ENCODE results near the gene GABPB2. TPM values are rescaled to one million over a fixed set of nuclear protein-coding genes. Genes with fewer than 3 reads are reported as not detected.
A peak's percentile ranks its signal among the peaks of the same experiment; 100 is the strongest.

GABPB2 gene
- total and polyA plus RNA-seq, 8 donors: 3.7 to 8.7 (median 5.4) TPM

GRCh38 chr1:151157067-151157531, 86.5 kb downstream of the GABPB2 start:
- peak overlapping the region in 1 of 4 donors; percentile 15 for H3K27ac ChIP-seq
- peak overlapping the region in 1 of 4 donors; percentile 26 for H3K4me3 ChIP-seq
- intact Hi-C loops (cut with DNase I): loop anchor here in 2 of 3 donors (10.0 kb wide), 2 partner anchors 62 to 132 kb away; no protein-coding TSS in a partner anchor
- WGBS, 2 donors: 82 to 89% methylated on average over 6 of the region's 6 CpGs
- ATAC-seq (peak in 2 of 4 donors; percentile 16 to 47), FAIRE-seq (no peak), DNase-seq (no peak)
- no peak for TF ChIP-seq CTCF (IDR thresholded peaks at IDR 0.05)
- no peaks in the 10 kb centered on the region for H3K27me3 ChIP-seq
- peaks cover 0 to 21% (median 0%) of the 10 kb centered on the region in 3 donors for H3K36me3 ChIP-seq
- H3K4me1 ChIP-seq: no peaks in the 10 kb centered on the region
- H3K9me3 ChIP-seq: no peaks in the 10 kb centered on the region

- Histone ChIP-seq H3K4me1 (no peaks in the 10 kb centered on the region), H3K9me3 (no peaks in the 10 kb centered on the region), H3K27ac (no peak overlapping the region), H3K36me3 (peaks cover 0 to 21% (median 0%) of the 10 kb centered on the region in 3 donors), H3K27me3 (no peaks in the 10 kb centered on the region), H3K4me3 (no peak overlapping the region)
- intact Hi-C loops (cut with DNase I): loop anchor here in 2 of 3 donors (10.0 kb wide), 2 partner anchors 64 to 134 kb away; no protein-coding TSS in a partner anchor
- DNase-seq (no peak), FAIRE-seq (no peak), ATAC-seq (no peak)
- WGBS, 2 donors: 81 to 90% methylated on average over 5 of the region's 5 CpGs
- no peak for TF ChIP-seq CTCF (IDR thresholded peaks at IDR 0.05)
Measured at GRCh38 chr1:151158326-151158725, 87.8 kb downstream of the GABPB2 start.

- 89 to 90% methylated on average over 22 of the region's 22 CpGs for WGBS, 2 donors
- Histone ChIP-seq H3K36me3 (peaks cover 0 to 21% (median 0%) of the 10 kb centered on the region in 3 donors), H3K27me3 (no peaks in the 10 kb centered on the region), H3K4me3 (no peak overlapping the region), H3K9me3 (no peaks in the 10 kb centered on the region), H3K4me1 (no peaks in the 10 kb centered on the region), H3K27ac (no peak overlapping the region)
- intact Hi-C loops (cut with DNase I): loop anchor here in 2 of 3 donors (10.0 kb wide), 2 partner anchors 64 to 134 kb away; no protein-coding TSS in a partner anchor
- no peak for FAIRE-seq
- TF ChIP-seq CTCF (IDR thresholded peaks at IDR 0.05): no peak
- peak in 1 of 6 donors; percentile 68 for DNase-seq
- no peak for ATAC-seq
Measured at GRCh38 chr1:151158751-151159251, 88.2 kb downstream of the GABPB2 start.

- Histone ChIP-seq H3K27ac (no peak overlapping the region), H3K36me3 (peaks cover 0 to 21% (median 0%) of the 10 kb centered on the region in 3 donors), H3K27me3 (no peaks in the 10 kb centered on the region), H3K4me3 (no peak overlapping the region), H3K9me3 (no peaks in the 10 kb centered on the region), H3K4me1 (peaks cover 0 to 2% (median 0%) of the 10 kb centered on the region in 3 donors)
- intact Hi-C loops (cut with DNase I): loop anchor here in 2 of 3 donors (10.0 kb wide), 2 partner anchors 65 to 135 kb away; no protein-coding TSS in a partner anchor
- no peak for DNase-seq
- ATAC-seq: no peak
- FAIRE-seq: no peak
- TF ChIP-seq CTCF (IDR thresholded peaks at IDR 0.05): no peak
Measured at GRCh38 chr1:151159373-151159772, 88.8 kb downstream of the GABPB2 start.

- DNase-seq (peak in 2 of 6 donors; percentile 43 to 59), FAIRE-seq (no peak), ATAC-seq (peak in 3 of 4 donors; percentile 13 to 28 (median 24))
- no peak for TF ChIP-seq CTCF (IDR thresholded peaks at IDR 0.05)
- H3K36me3 ChIP-seq: peaks cover 0 to 9% (median 0%) of the 10 kb centered on the region in 3 donors
- intact Hi-C loops (cut with DNase I): no loop called here
- H3K4me3 ChIP-seq: peak overlapping the region; percentile 49 to 72 (median 67)
- WGBS, 2 donors: 13 to 19% methylated on average over 11 of the region's 11 CpGs
- no peaks in the 10 kb centered on the region for H3K27me3 ChIP-seq
- peaks cover 7 to 13% (median 8%) of the 10 kb centered on the region in 3 donors for H3K4me1 ChIP-seq
- no peaks in the 10 kb centered on the region for H3K9me3 ChIP-seq
- H3K27ac ChIP-seq: peak overlapping the region in 2 of 4 donors; percentile 23 to 70
Measured at GRCh38 chr1:151164732-151165280, 94.2 kb downstream of the GABPB2 start.
